ENCODE results near the gene SMYD3. TPM values are rescaled to one million over a fixed set of nuclear protein-coding genes. Genes with fewer than 3 reads are reported as not detected.
A peak's percentile ranks its signal among the peaks of the same experiment; 100 is the strongest.

Gene SMYD3
- polyA plus RNA-seq (2013, experiment 1 of 2): 39.2 TPM
- 38.5 TPM for polyA plus RNA-seq (2013, experiment 2 of 2)

- no peaks in the 10 kb centered on the region for H3K9me3 ChIP-seq (ENCODE audit: control insufficient read depth, low read length)
- H3K4me3 ChIP-seq (ENCODE audit: extremely low read depth, insufficient read depth, low read length, poor library complexity, severe bottlenecking): peak within 1 kb of the TSS; percentile 87
- H3K36me3 ChIP-seq (ENCODE audit: control insufficient read depth, insufficient read depth, low read length): no peaks in the 10 kb centered on the region
- no peaks in the 10 kb centered on the region for H3K4me1 ChIP-seq (ENCODE audit: control insufficient read depth, insufficient read depth, low read length, poor library complexity, severe bottlenecking)
- 1% methylated on average over 47 to 58 of the region's 79 CpGs for WGBS, 2 experiments (ENCODE audit: insufficient coverage in 2 of 2)
- no peak within 1 kb of the TSS for H3K27ac ChIP-seq (ENCODE audit: low read depth, low read length, severe bottlenecking)
Observed at GRCh38 chr1:246506674-246507481, at the start of gene SMYD3. Gene SMYD3 (minus strand): TSS chr1:246507279.

GRCh38 chr1:246554201-246554600 lies 47.1 kb upstream of the SMYD3 start:
- H3K4me1 ChIP-seq (ENCODE audit: control insufficient read depth, insufficient read depth, low read length, poor library complexity, severe bottlenecking): no peaks in the 10 kb centered on the region
- WGBS, 2 experiments (ENCODE audit: insufficient coverage in 2 of 2): 95 to 97% methylated on average over 14 of the region's 16 CpGs
- H3K4me3 ChIP-seq (ENCODE audit: extremely low read depth, insufficient read depth, low read length, poor library complexity, severe bottlenecking): no peak overlapping the region
- no peak overlapping the region for H3K27ac ChIP-seq (ENCODE audit: low read depth, low read length, severe bottlenecking)
- H3K9me3 ChIP-seq (ENCODE audit: control insufficient read depth, low read length): no peaks in the 10 kb centered on the region
- peaks cover 85% of the 10 kb centered on the region for H3K36me3 ChIP-seq (ENCODE audit: control insufficient read depth, insufficient read depth, low read length)

GRCh38 chr1:246552110-246552509 lies 45.0 kb upstream of the SMYD3 start:
- Histone ChIP-seq H3K27ac (ENCODE audit: low read depth, low read length, severe bottlenecking) (no peak overlapping the region), H3K9me3 (ENCODE audit: control insufficient read depth, low read length) (no peaks in the 10 kb centered on the region), H3K4me1 (ENCODE audit: control insufficient read depth, insufficient read depth, low read length, poor library complexity, severe bottlenecking) (no peaks in the 10 kb centered on the region), H3K36me3 (ENCODE audit: control insufficient read depth, insufficient read depth, low read length) (peaks cover 80% of the 10 kb centered on the region), H3K4me3 (ENCODE audit: extremely low read depth, insufficient read depth, low read length, poor library complexity, severe bottlenecking) (no peak overlapping the region)
- 86 to 96% methylated on average over 4 to 6 of the region's 6 CpGs for WGBS, 2 experiments (ENCODE audit: insufficient coverage in 2 of 2)

- 76 to 80% methylated on average over 9 to 10 of the region's 11 CpGs for WGBS, 2 experiments (ENCODE audit: insufficient coverage in 2 of 2)
- Histone ChIP-seq H3K9me3 (ENCODE audit: control insufficient read depth, low read length) (no peaks in the 10 kb centered on the region), H3K4me3 (ENCODE audit: extremely low read depth, insufficient read depth, low read length, poor library complexity, severe bottlenecking) (no peak overlapping the region), H3K36me3 (ENCODE audit: control insufficient read depth, insufficient read depth, low read length) (peaks cover 70% of the 10 kb centered on the region), H3K4me1 (ENCODE audit: control insufficient read depth, insufficient read depth, low read length, poor library complexity, severe bottlenecking) (no peaks in the 10 kb centered on the region), H3K27ac (ENCODE audit: low read depth, low read length, severe bottlenecking) (no peak overlapping the region)
Observed at GRCh38 chr1:246550402-246550801, 43.3 kb upstream of the SMYD3 start.

- peaks cover 71% of the 10 kb centered on the region for H3K36me3 ChIP-seq (ENCODE audit: control insufficient read depth, insufficient read depth, low read length)
- H3K27ac ChIP-seq (ENCODE audit: low read depth, low read length, severe bottlenecking): no peak overlapping the region
- H3K4me1 ChIP-seq (ENCODE audit: control insufficient read depth, insufficient read depth, low read length, poor library complexity, severe bottlenecking): no peaks in the 10 kb centered on the region
- 94 to 100% methylated on average over 2 to 4 of the region's 4 CpGs for WGBS, 2 experiments (ENCODE audit: insufficient coverage in 2 of 2)
- no peak overlapping the region for H3K4me3 ChIP-seq (ENCODE audit: extremely low read depth, insufficient read depth, low read length, poor library complexity, severe bottlenecking)
- no peaks in the 10 kb centered on the region for H3K9me3 ChIP-seq (ENCODE audit: control insufficient read depth, low read length)
Observed at GRCh38 chr1:246549665-246550064, 42.6 kb upstream of the SMYD3 start.

GRCh38 chr1:246544001-246544400 lies 36.9 kb upstream of the SMYD3 start:
- no peak overlapping the region for H3K27ac ChIP-seq (ENCODE audit: low read depth, low read length, severe bottlenecking)
- no peaks in the 10 kb centered on the region for H3K4me1 ChIP-seq (ENCODE audit: control insufficient read depth, insufficient read depth, low read length, poor library complexity, severe bottlenecking)
- H3K36me3 ChIP-seq (ENCODE audit: control insufficient read depth, insufficient read depth, low read length): peaks cover 56% of the 10 kb centered on the region
- H3K9me3 ChIP-seq (ENCODE audit: control insufficient read depth, low read length): no peaks in the 10 kb centered on the region
- H3K4me3 ChIP-seq (ENCODE audit: extremely low read depth, insufficient read depth, low read length, poor library complexity, severe bottlenecking): no peak overlapping the region
- 40% methylated on average over 1 of the region's 1 CpG; no CpG with 5 or more reads in 1 of the 2 experiments for WGBS, 2 experiments (ENCODE audit: insufficient coverage in 2 of 2)

- Histone ChIP-seq H3K27ac (ENCODE audit: low read depth, low read length, severe bottlenecking) (no peak overlapping the region), H3K9me3 (ENCODE audit: control insufficient read depth, low read length) (no peaks in the 10 kb centered on the region), H3K4me1 (ENCODE audit: control insufficient read depth, insufficient read depth, low read length, poor library complexity, severe bottlenecking) (no peaks in the 10 kb centered on the region), H3K4me3 (ENCODE audit: extremely low read depth, insufficient read depth, low read length, poor library complexity, severe bottlenecking) (no peak overlapping the region), H3K36me3 (ENCODE audit: control insufficient read depth, insufficient read depth, low read length) (peaks cover 41% of the 10 kb centered on the region)
- 67 to 79% methylated on average over 2 to 3 of the region's 7 CpGs for WGBS, 2 experiments (ENCODE audit: insufficient coverage in 2 of 2)
Observed at GRCh38 chr1:246540738-246541491, 33.8 kb upstream of the SMYD3 start.

GRCh38 chr1:246537887-246538286 lies 30.8 kb upstream of the SMYD3 start:
- Histone ChIP-seq H3K4me3 (ENCODE audit: extremely low read depth, insufficient read depth, low read length, poor library complexity, severe bottlenecking) (no peak overlapping the region), H3K27ac (ENCODE audit: low read depth, low read length, severe bottlenecking) (no peak overlapping the region)
- 89 to 95% methylated on average over 2 to 3 of the region's 3 CpGs for WGBS, 2 experiments (ENCODE audit: insufficient coverage in 2 of 2)

GRCh38 chr1:246537441-246537840 lies 30.4 kb upstream of the SMYD3 start:
- Histone ChIP-seq H3K36me3 (ENCODE audit: control insufficient read depth, insufficient read depth, low read length) (peaks cover 9% of the 10 kb centered on the region), H3K4me3 (ENCODE audit: extremely low read depth, insufficient read depth, low read length, poor library complexity, severe bottlenecking) (no peak overlapping the region), H3K27ac (ENCODE audit: low read depth, low read length, severe bottlenecking) (no peak overlapping the region), H3K9me3 (ENCODE audit: control insufficient read depth, low read length) (no peaks in the 10 kb centered on the region), H3K4me1 (ENCODE audit: control insufficient read depth, insufficient read depth, low read length, poor library complexity, severe bottlenecking) (no peaks in the 10 kb centered on the region)
- 78 to 80% methylated on average over 1 to 6 of the region's 7 CpGs for WGBS, 2 experiments (ENCODE audit: insufficient coverage in 2 of 2)

More at GRCh38 chr1:246537887-246538286, 30.8 kb upstream of the SMYD3 start:
- no peaks in the 10 kb centered on the region for H3K4me1 ChIP-seq (ENCODE audit: control insufficient read depth, insufficient read depth, low read length, poor library complexity, severe bottlenecking)
- peaks cover 14% of the 10 kb centered on the region for H3K36me3 ChIP-seq (ENCODE audit: control insufficient read depth, insufficient read depth, low read length)
- H3K9me3 ChIP-seq (ENCODE audit: control insufficient read depth, low read length): no peaks in the 10 kb centered on the region

GRCh38 chr1:246534114-246534513 lies 27.0 kb upstream of the SMYD3 start:
- H3K4me1 ChIP-seq (ENCODE audit: control insufficient read depth, insufficient read depth, low read length, poor library complexity, severe bottlenecking): no peaks in the 10 kb centered on the region
- H3K9me3 ChIP-seq (ENCODE audit: control insufficient read depth, low read length): peaks cover 12% of the 10 kb centered on the region
- WGBS, 2 experiments (ENCODE audit: insufficient coverage in 2 of 2): no CpG with 5 or more reads among the region's 1 CpG
- no peak overlapping the region for H3K4me3 ChIP-seq (ENCODE audit: extremely low read depth, insufficient read depth, low read length, poor library complexity, severe bottlenecking)
- H3K27ac ChIP-seq (ENCODE audit: low read depth, low read length, severe bottlenecking): no peak overlapping the region
- no peaks in the 10 kb centered on the region for H3K36me3 ChIP-seq (ENCODE audit: control insufficient read depth, insufficient read depth, low read length)

Measured in mesodermal cell (in vitro differentiated cells).